CD14-positive monocyte (primary cell): Measurements from ENCODE around the gene ZNF749. TPM values are rescaled to one million over a fixed set of nuclear protein-coding genes. Genes with fewer than 3 reads are reported as not detected.
"Not testable (repeated sequence)": the region's sequence is repeated elsewhere in the genome, so short reads cannot be mapped to it uniquely, and the experiment has no call there.

Experiments
- DNase-seq, 3 donors: peaks; one replicate each; pipeline ENCODE4 v3.0.0-alpha.2; 2011 to 2022
- H2AFZ ChIP-seq: 2 replicates; pipeline ENCODE4 v1.6.0; 2012; ENCODE audit warnings: mild to moderate bottlenecking, low read depth, low read length, inconsistent platforms; ENCODE audit not compliant: insufficient read depth, poor library complexity, severe bottlenecking
- H3K27ac ChIP-seq, 2 donors: 1 replicate in 1 of 2; 2 replicates in 1 of 2; pipeline ENCODE4 v1.5.1; 2012 to 2013; ENCODE audit warnings: low read length in 2 of 2, control low read depth in 1 of 2, inconsistent platforms in 1 of 2, low read depth in 1 of 2, mild to moderate bottlenecking in 1 of 2
- H3K27me3 ChIP-seq, 2 donors: one replicate each; pipeline versions ENCODE4 v1.6.0 to v1.6.1; 2011 to 2013; ENCODE audit warnings: low read length in 2 of 2; ENCODE audit not compliant: control insufficient read depth in 2 of 2, insufficient read depth in 2 of 2
- H3K36me3 ChIP-seq, 2 donors: replicated peaks in 1 of 2; 1 replicate in 1 of 2; 2 replicates in 1 of 2; pipeline versions ENCODE4 v1.5.1 to v1.6.1; 2012 to 2013; ENCODE audit warnings: low read length in 2 of 2, control low read depth in 1 of 2, inconsistent platforms in 1 of 2, mild to moderate bottlenecking in 1 of 2; ENCODE audit not compliant: insufficient read depth in 2 of 2, control insufficient read depth in 1 of 2
- H3K4me1 ChIP-seq, 2 donors: 1 replicate in 1 of 2; 2 replicates in 1 of 2; pipeline versions ENCODE4 v1.5.1 to v1.6.1; 2012 to 2013; ENCODE audit warnings: low read length in 2 of 2, control low read depth in 1 of 2, inconsistent platforms in 1 of 2, mild to moderate bottlenecking in 1 of 2, moderate library complexity in 1 of 2; ENCODE audit not compliant: insufficient read depth in 2 of 2, control insufficient read depth in 1 of 2
- H3K4me2 ChIP-seq: replicated peaks from 2 replicates; pipeline ENCODE3; 2012; ENCODE audit warnings: low read length, moderate library complexity, mild to moderate bottlenecking; ENCODE audit not compliant: poor library complexity, severe bottlenecking; ENCODE audit errors: extremely low read depth
- H3K4me3 ChIP-seq, 3 experiments: fragments of 200-600 bp in 1 of 3; sonication (generic) in 1 of 3; replicated peaks in 1 of 3; 1 replicate in 2 of 3; 2 replicates in 1 of 3; pipeline ENCODE4 v1.5.1; 2011 to 2013; ENCODE audit warnings: low read length in 3 of 3, mild to moderate bottlenecking in 3 of 3, control low read depth in 2 of 3, low read depth in 2 of 3, inconsistent platforms in 1 of 3, moderate library complexity in 1 of 3
- H3K79me2 ChIP-seq: 2 replicates; pipeline ENCODE4 v1.6.0; 2012; ENCODE audit warnings: mild to moderate bottlenecking, control low read depth, inconsistent platforms, low read length, moderate library complexity; ENCODE audit not compliant: insufficient read depth
- H3K9ac ChIP-seq: 2 replicates; pipeline ENCODE4 v1.6.0; 2017; ENCODE audit warnings: low read length, mild to moderate bottlenecking; ENCODE audit not compliant: insufficient read depth, poor library complexity, severe bottlenecking
- H3K9me3 ChIP-seq, 2 donors: replicated peaks in 1 of 2; 1 replicate in 1 of 2; 2 replicates in 1 of 2; pipeline versions ENCODE4 v1.5.1 to v1.6.1; 2012 to 2013; ENCODE audit warnings: low read length in 2 of 2, control low read depth in 1 of 2; ENCODE audit not compliant: control insufficient read depth in 1 of 2, insufficient read depth in 1 of 2
- H4K20me1 ChIP-seq: 2 replicates; pipeline ENCODE4 v1.6.0; 2012; ENCODE audit warnings: mild to moderate bottlenecking, low read length, control low read depth, moderate library complexity; ENCODE audit not compliant: insufficient read depth
- H3K27ac Mint-ChIP-seq, 7 donors: one replicate each; pipeline ENCODE4 v1.8.0; 2020; ENCODE audit warnings: mild to moderate bottlenecking in 7 of 7, mixed read lengths in 7 of 7, moderate library complexity in 6 of 7, inconsistent platforms in 2 of 7
- H3K27me3 Mint-ChIP-seq, 3 donors: one replicate each; pipeline ENCODE4 v1.8.0; 2021 to 2022; ENCODE audit warnings: low read depth in 3 of 3, mild to moderate bottlenecking in 3 of 3, mixed read lengths in 3 of 3, moderate library complexity in 3 of 3, inconsistent platforms in 1 of 3
- H3K36me3 Mint-ChIP-seq, 2 donors: one replicate each; pipeline ENCODE4 v1.8.0; 2020; ENCODE audit warnings: mixed read lengths in 2 of 2, inconsistent platforms in 1 of 2, mild to moderate bottlenecking in 1 of 2
- H3K4me1 Mint-ChIP-seq: one replicate; pipeline ENCODE4 v1.8.0; 2020; ENCODE audit warnings: mild to moderate bottlenecking, mixed read lengths
- H3K4me3 Mint-ChIP-seq, 2 donors: one replicate each; pipeline ENCODE4 v1.8.0; 2020; ENCODE audit warnings: mild to moderate bottlenecking in 2 of 2, mixed read lengths in 2 of 2, moderate library complexity in 1 of 2
- H3K9me3 Mint-ChIP-seq, 7 donors: one replicate each; pipeline ENCODE4 v1.8.0; 2020 to 2022; ENCODE audit warnings: mixed read lengths in 7 of 7, mild to moderate bottlenecking in 6 of 7, moderate library complexity in 6 of 7, inconsistent platforms in 2 of 7
- WGBS: methylation state at CpG from one replicate; pipeline ENCODE4 v1.1.5; 2013; ENCODE audit warnings: missing lambda C conversion rate; ENCODE audit not compliant: insufficient coverage; 5-methylcytosine and 5-hydroxymethylcytosine counted together
- intact Hi-C, 2 donors: fragments of 100-400 bp; cut with micrococcal nuclease; formaldehyde crosslinking; loops; one replicate each; pipeline versions ENCODE4 v1.15.0 to v1.15.1; 2023
- polyA plus RNA-seq, 3 donors: library from polyadenylated mRNA; depleted of rRNA in 1 of 3; unstranded in 2 of 3; stranded (reverse) in 1 of 3; fragments of 300-500 nt in 2 of 3; fragments of >200 nt in 1 of 3; fragmentation: Illumina TruSeq in 2 of 3; gene quantifications; 1 replicate in 2 of 3; 2 replicates in 1 of 3; pipeline ENCODE4 v1.2.3, GENCODE V29; 2012 to 2021
- TF ChIP-seq, protein P1 (sequence below): fragments of 200-600 bp; IDR thresholded peaks from one replicate; pipeline ENCODE4 v1.8.0; 2022; ENCODE audit warnings: antibody characterized with exemption, mild to moderate bottlenecking

Gene ZNF749
- polyA plus RNA-seq, 3 donors: 3.4 to 9.0 (median 3.7) TPM

DNA sequence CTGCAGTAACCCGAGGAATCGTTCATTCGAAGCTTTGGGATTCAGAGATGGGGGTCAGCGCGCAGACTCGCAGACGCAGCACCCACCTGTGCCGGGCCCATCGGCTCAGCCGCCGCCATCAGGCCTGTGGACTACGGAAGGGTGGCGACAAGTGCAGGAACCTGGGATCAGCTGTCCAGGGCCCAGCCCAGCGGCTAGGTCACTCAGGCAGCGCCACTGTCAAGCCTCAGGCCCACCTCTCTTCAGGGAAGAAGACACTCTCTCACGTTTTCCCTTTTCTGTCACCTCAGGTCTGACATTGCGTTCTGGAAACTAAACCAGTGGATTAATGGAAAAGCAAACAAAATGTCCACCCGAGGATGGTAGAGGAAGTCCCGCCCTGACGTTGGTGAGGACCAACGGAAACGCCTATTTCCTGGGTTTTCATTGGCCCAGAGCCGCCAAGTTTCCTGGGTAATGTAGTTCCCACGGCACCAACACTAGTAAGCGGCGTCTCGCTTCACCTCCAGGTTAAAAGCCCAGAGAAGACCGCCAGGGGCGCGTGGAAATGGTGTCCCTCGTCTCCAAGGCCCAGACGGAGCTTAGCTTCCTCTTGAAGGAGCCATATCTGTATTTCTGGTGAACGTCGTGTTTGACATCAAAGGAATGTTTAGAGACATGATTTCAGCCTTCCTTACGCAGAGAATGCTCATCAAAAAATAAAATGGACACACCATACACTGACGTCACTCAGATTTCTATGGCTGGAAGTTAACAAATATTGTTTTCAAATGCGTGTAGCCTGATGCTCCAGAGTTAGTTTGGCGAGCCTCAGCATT is 42.3 kb downstream of the ZNF749 start, which contains the start of gene ZNF772:
Gene ZNF772, minus strand, starts transcription at position 376 of the 818 bp plus-strand sequence. Its CDS starts 257 bp downstream, at position 119.
- Histone ChIP-seq H3K4me1 (peaks cover 12 to 15% of the 10 kb centered on the region in 2 donors), H2AFZ (peak within 1 kb of the TSS; percentile 98), H4K20me1 (no peaks in the 10 kb centered on the region), H3K9me3 (peaks cover 64 to 83% of the 10 kb centered on the region in 2 donors), H3K79me2 (no peaks in the 10 kb centered on the region), H3K9ac (peak within 1 kb of the TSS; percentile 73), H3K27me3 (no peaks in the 10 kb centered on the region), H3K36me3 (peaks cover 19 to 40% of the 10 kb centered on the region in 2 donors), H3K27ac (peak within 1 kb of the TSS; percentile 51 to 91), H3K4me3 (peak within 1 kb of the TSS; percentile 82 to 95 (median 87)), H3K4me2 (peak within 1 kb of the TSS; percentile 74)
- H3K27ac Mint-ChIP-seq: peak within 1 kb of the TSS; percentile 67 to 92 (median 88)
- peaks cover 30 to 40% of the 10 kb centered on the region in 2 donors for H3K36me3 Mint-ChIP-seq
- H3K4me1 Mint-ChIP-seq: peaks cover 13% of the 10 kb centered on the region
- peaks cover 0 to 2% (median 0%) of the 10 kb centered on the region in 3 donors for H3K27me3 Mint-ChIP-seq
- TF ChIP-seq, protein P1, sequence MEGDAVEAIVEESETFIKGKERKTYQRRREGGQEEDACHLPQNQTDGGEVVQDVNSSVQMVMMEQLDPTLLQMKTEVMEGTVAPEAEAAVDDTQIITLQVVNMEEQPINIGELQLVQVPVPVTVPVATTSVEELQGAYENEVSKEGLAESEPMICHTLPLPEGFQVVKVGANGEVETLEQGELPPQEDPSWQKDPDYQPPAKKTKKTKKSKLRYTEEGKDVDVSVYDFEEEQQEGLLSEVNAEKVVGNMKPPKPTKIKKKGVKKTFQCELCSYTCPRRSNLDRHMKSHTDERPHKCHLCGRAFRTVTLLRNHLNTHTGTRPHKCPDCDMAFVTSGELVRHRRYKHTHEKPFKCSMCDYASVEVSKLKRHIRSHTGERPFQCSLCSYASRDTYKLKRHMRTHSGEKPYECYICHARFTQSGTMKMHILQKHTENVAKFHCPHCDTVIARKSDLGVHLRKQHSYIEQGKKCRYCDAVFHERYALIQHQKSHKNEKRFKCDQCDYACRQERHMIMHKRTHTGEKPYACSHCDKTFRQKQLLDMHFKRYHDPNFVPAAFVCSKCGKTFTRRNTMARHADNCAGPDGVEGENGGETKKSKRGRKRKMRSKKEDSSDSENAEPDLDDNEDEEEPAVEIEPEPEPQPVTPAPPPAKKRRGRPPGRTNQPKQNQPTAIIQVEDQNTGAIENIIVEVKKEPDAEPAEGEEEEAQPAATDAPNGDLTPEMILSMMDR: peak; percentile 73
- DNase-seq: peak; percentile 90 to 95 (median 93)
- H3K4me3 Mint-ChIP-seq: peak within 1 kb of the TSS; percentile 79 to 92
- intact Hi-C loops: loop anchor here in 1 of 2 donors (1.0 to 5.0 kb wide), 4 partner anchors 40 to 203 kb away; partner anchors contain the start of genes ZNF17, ZNF416, ZNF551 and ZNF749
- H3K9me3 Mint-ChIP-seq: peaks cover 50 to 92% (median 83%) of the 10 kb centered on the region in 7 donors
- 7% methylated on average over 29 of the region's 38 CpGs for WGBS

DNA sequence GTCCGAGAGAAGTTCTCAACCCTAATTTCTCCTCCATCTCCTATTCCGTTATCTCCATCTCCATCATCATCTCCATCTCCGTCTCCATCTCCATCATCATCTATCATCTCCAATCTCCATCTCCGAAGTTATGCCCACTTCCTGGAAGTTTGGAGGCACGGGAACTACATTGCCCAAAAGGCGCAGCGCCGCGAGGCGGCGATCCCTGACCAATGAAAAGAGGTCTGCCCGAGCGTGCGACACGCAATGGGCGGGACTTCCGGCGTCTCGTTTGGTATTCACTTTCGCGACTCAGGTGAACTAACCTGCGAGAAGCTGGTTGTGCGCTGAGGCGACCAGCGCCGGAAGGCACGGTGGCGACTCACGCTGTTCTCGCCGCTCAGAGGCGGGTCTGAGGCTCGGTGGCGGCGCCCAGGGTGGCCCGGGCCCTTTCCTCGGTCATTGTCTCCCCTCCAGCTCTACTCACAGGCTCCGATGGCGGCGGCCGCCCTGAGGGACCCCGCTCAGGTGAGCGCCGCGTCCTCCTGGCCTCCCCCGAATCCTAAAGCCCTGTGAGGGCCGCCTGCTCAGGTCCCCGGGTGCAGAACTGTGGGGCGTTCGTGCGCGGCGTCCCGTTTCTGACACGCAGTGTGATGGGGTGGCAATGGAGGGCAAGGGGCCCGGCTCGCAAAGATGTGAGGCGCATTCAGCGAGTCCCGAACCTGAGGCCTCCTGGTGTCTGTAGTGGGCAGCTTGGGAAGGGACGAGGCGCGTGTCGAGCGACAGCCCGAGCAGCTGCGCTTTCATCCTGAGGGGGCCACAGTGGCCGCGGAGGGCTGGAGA is 52.6 kb downstream of the ZNF749 start, which contains the start of gene ZNF419:
Gene ZNF419, plus strand, starts transcription at position 274 of the 822 bp plus-strand sequence. Its CDS starts 201 bp downstream, at position 475.
- Histone ChIP-seq H2AFZ (peak within 1 kb of the TSS; percentile 95), H3K9ac (peak within 1 kb of the TSS; percentile 87), H3K27ac (peak within 1 kb of the TSS in 1 of 2 donors; percentile 89), H3K36me3 (peaks cover 10 to 25% of the 10 kb centered on the region in 2 donors), H3K9me3 (peaks cover 32 to 39% of the 10 kb centered on the region in 2 donors), H3K4me3 (peak within 1 kb of the TSS; percentile 78 to 97 (median 92)), H3K4me2 (peak within 1 kb of the TSS; percentile 76)
- Mint-ChIP-seq H3K4me1 (peaks cover 11% of the 10 kb centered on the region), H3K9me3 (peaks cover 40 to 62% (median 50%) of the 10 kb centered on the region in 7 donors), H3K36me3 (peaks cover 26 to 29% of the 10 kb centered on the region in 2 donors), H3K4me3 (peak within 1 kb of the TSS; percentile 77 to 83), H3K27ac (peak within 1 kb of the TSS in 4 of 7 donors; percentile 22 to 70 (median 50))
- H3K27me3 ChIP-seq, H4K20me1 ChIP-seq, H3K27me3 Mint-ChIP-seq, H3K79me2 ChIP-seq, H3K4me1 ChIP-seq: not testable (repeated sequence)
- WGBS: 0% methylated on average over 35 of the region's 69 CpGs
- peak; percentile 73 to 85 (median 78) for DNase-seq
- intact Hi-C loops: loop anchor here in 1 of 2 donors (10.0 kb wide), 1 partner anchor 53 kb away; the partner anchor contains the start of gene ZNF749

DNA sequence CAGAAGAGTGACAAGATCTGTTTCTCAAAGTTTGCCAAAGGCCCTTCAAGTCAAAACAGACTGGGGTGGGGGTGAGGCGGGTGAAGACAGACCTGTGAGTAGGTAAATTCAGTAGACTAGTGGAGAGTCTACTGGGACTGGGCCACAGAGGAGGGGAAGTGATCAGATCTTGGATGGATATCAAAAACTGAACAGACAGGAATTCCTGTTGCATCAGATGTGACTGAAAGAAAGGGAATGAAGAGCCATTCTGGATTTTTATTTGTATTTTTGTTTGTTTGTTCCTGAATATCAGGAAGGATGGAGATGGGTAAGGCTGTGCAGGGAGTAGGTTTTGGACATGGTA is 53.1 kb downstream of the ZNF749 start:
- H4K20me1 ChIP-seq, H3K27ac ChIP-seq, H3K27ac Mint-ChIP-seq, DNase-seq, H3K9ac ChIP-seq, H3K27me3 ChIP-seq, H3K4me2 ChIP-seq, H3K4me1 ChIP-seq, H3K27me3 Mint-ChIP-seq, H3K79me2 ChIP-seq, H2AFZ ChIP-seq: not testable (repeated sequence)
- Mint-ChIP-seq H3K36me3 (peaks cover 32 to 34% of the 10 kb centered on the region in 2 donors), H3K4me3 (peak overlapping the region; percentile 69 to 83), H3K9me3 (peaks cover 45 to 67% (median 53%) of the 10 kb centered on the region in 7 donors), H3K4me1 (peaks cover 11% of the 10 kb centered on the region)
- H3K9me3 ChIP-seq: peaks cover 36 to 45% of the 10 kb centered on the region in 2 donors
- H3K4me3 ChIP-seq: peak overlapping the region in 1 of 3 experiments; percentile 92
- H3K36me3 ChIP-seq: peaks cover 10 to 31% of the 10 kb centered on the region in 2 donors
- intact Hi-C loops: loop anchor here in 1 of 2 donors (10.0 kb wide), 1 partner anchor 53 kb away; the partner anchor contains the start of gene ZNF749
- no CpG with 5 or more reads among the region's 1 CpG for WGBS
